ENCODE measurements around the gene HS1BP3. TPM values are rescaled to one million over a fixed set of nuclear protein-coding genes. Genes with fewer than 3 reads are reported as not detected.
A peak's percentile ranks its signal among the peaks of the same experiment; 100 is the strongest.

HS1BP3 gene
- total and polyA plus RNA-seq, 2 of the 4 experiments (the other 2 are of a cell fraction): 9.0 to 14.8 TPM

- in situ Hi-C loops (cut with MboI; ENCODE audit: low sequenced_read_pairs) (loop anchor here (25.0 kb wide), 1 partner anchor 1112 kb away; no protein-coding TSS in a partner anchor), dilution Hi-C loops (cut with HindIII; ENCODE audit: low sequenced_read_pairs, unreplicated experiment) (no loop called here), intact Hi-C loops (cut with micrococcal nuclease) (no loop called here)
- Histone ChIP-seq H3K23ac (ENCODE audit: low read depth, low read length) (peak overlapping the region; percentile 78), H4K8ac (ENCODE audit: low read depth in 2 of 2, low read length in 2 of 2) (peak overlapping the region; percentile 33 to 47; a peak in 3 of 4 replicates), H4K91ac (ENCODE audit: insufficient read depth, low read depth, low read length) (peak overlapping the region; percentile 71; the same call in 1 of the 2 replicates), H3K4me2 (ENCODE audit: low read depth, low read length) (peak overlapping the region; percentile 96), H2BK20ac (ENCODE audit: low read depth, low read length) (no peak overlapping the region), H2AFZ (replicated peaks; ENCODE audit: low read length, poor library complexity) (peak overlapping the region; percentile 100), H2BK5ac (ENCODE audit: low read depth, low read length, poor library complexity, severe bottlenecking) (peak overlapping the region; percentile 43), H3K18ac (ENCODE audit: low read depth, low read length) (peak overlapping the region; percentile 43; the same call in 1 of the 2 replicates), H4K20me1 (ENCODE audit: insufficient read depth, low read length) (peaks cover 8% of the 10 kb centered on the region; the same call in 1 of the 2 replicates), H4K5ac (ENCODE audit: low read depth, low read length) (peak overlapping the region; percentile 56), H2BK120ac (ENCODE audit: low read depth, low read length) (no peak overlapping the region), H3K79me1 (ENCODE audit: low read depth in 1 of 2, low read length in 2 of 2) (peaks cover 10 to 38% of the 10 kb centered on the region in 2 experiments; a peak in 3 of 4 replicates), H2AK9ac (replicated peaks; ENCODE audit: low read depth, low read length, poor library complexity) (peak overlapping the region; percentile 95), H3K4me3 (ENCODE audit: insufficient read depth, low read depth, low read length) (peak overlapping the region; percentile 91), H3K27ac (ENCODE audit: insufficient read depth, low read length) (peak overlapping the region; percentile 69), H3K9ac (ENCODE audit: low read depth, low read length) (peak overlapping the region; percentile 82), H3K27me3 (ENCODE audit: control insufficient read depth, insufficient read depth, low read length) (peaks cover 9% of the 10 kb centered on the region), H3K14ac (replicated peaks; ENCODE audit: low read depth, low read length) (peak overlapping the region; percentile 84), H3K36me3 (ENCODE audit: control insufficient read depth, insufficient read depth, low read length) (no peaks in the 10 kb centered on the region; the same call in 1 of the 2 replicates), H2AK5ac (ENCODE audit: low read depth, low read length) (peak overlapping the region; percentile 29), H3K56ac (ENCODE audit: extremely low read depth, insufficient read depth, low read length) (peak overlapping the region; percentile 34; the same call in 1 of the 2 replicates), H3K4ac (ENCODE audit: low read depth, low read length) (peak overlapping the region; percentile 70), H3K9me3 (ENCODE audit: control insufficient read depth, insufficient read depth, low read length) (no peaks in the 10 kb centered on the region), H3K9me1 (ENCODE audit: insufficient read depth, low read length) (peaks cover 9% of the 10 kb centered on the region), H3K4me1 (ENCODE audit: control insufficient read depth, insufficient read depth, low read length) (peaks cover 9% of the 10 kb centered on the region), H2BK15ac (ENCODE audit: low read depth, low read length) (no peak overlapping the region)
- peak; percentile 38 for DNase-seq
- ChIA-PET CTCF (interaction anchor here (1.0 to 1.6 kb wide), 4 partner anchors 10 to 272 kb away, joined by 3 to 10 read pairs (median 4); no protein-coding TSS in a partner anchor), POLR2A (ENCODE audit: unreplicated experiment) (no interaction called here)
- TF ChIP-seq RFX5 (IDR thresholded peaks at IDR 0.05; ENCODE audit: low read depth, low read length): no peak
- no peak for TF ChIP-seq POLR2A (IDR thresholded peaks at IDR 0.05; ENCODE audit: low read depth, low read length)
- TF ChIP-seq SMC3 (IDR thresholded peaks at IDR 0.05; ENCODE audit: low read depth, low read length): no peak
- no peak for TF ChIP-seq CHD1 (IDR thresholded peaks at IDR 0.05; ENCODE audit: low read depth, low read length)
- no peak for TF ChIP-seq MXI1 (IDR thresholded peaks at IDR 0.05; ENCODE audit: borderline replicate concordance, low read depth, low read length)
- no peak for TF ChIP-seq CTCF (conservative IDR thresholded peaks at IDR 0.05; ENCODE audit: low read depth, low read length)
- no peak for TF ChIP-seq NFE2L2 (IDR thresholded peaks at IDR 0.05; ENCODE audit: low read depth, low read length)
- TF ChIP-seq FOS (IDR thresholded peaks at IDR 0.05; ENCODE audit: low read depth, low read length): no peak
- TF ChIP-seq MAZ (IDR thresholded peaks at IDR 0.05; ENCODE audit: borderline replicate concordance, low read depth, low read length): no peak
- TF ChIP-seq RCOR1 (IDR thresholded peaks at IDR 0.05; ENCODE audit: insufficient replicate concordance, low read length): no peak
- TF ChIP-seq MAFK (IDR thresholded peaks at IDR 0.05; ENCODE audit: low read depth, low read length): no peak
- TF ChIP-seq USF2 (IDR thresholded peaks at IDR 0.05; ENCODE audit: low read depth, low read length): no peak
- no peak for TF ChIP-seq ELK1 (IDR thresholded peaks at IDR 0.05; ENCODE audit: borderline replicate concordance, low read depth, low read length)
- no peak for TF ChIP-seq CEBPB (IDR thresholded peaks at IDR 0.05; ENCODE audit: low read depth, low read length)
- TF ChIP-seq RAD21 (IDR thresholded peaks at IDR 0.05; ENCODE audit: low read length): no peak
- no peak for TF ChIP-seq BHLHE40 (IDR thresholded peaks at IDR 0.05; ENCODE audit: low read depth, low read length)
- BruUV-seq (replicated peaks): no TSS peak
- WGBS, 2 experiments (ENCODE audit: extremely low coverage in 2 of 2, insufficient read length in 1 of 2): 8% methylated on average over 2 of the region's 19 CpGs; no CpG with 5 or more reads in 1 of the 2 experiments
- ATAC-seq (ENCODE audit: low read depth): peak; percentile 3
Measured at GRCh38 chr2:20650393-20650876, 463 bp downstream of the HS1BP3 start.
